ENCODE results near the gene OR1D5.
"Not testable (repeated sequence)": the region's sequence is repeated elsewhere in the genome, so short reads cannot be mapped to it uniquely, and the experiment has no call there.

The OR1D5 gene

GRCh38 chr17:3063507-3063906 is at the start of gene OR1D5:
Gene OR1D5 (minus strand): TSS chr17:3063607. CDS start chr17:3063607, 0 bp downstream.
- not testable (repeated sequence) for DNase-seq (ENCODE audit: low spot score)

- DNase-seq (ENCODE audit: low spot score) = no peak
Observed at GRCh38 chr17:3104322-3104721, 40.9 kb upstream of the OR1D5 start, which contains the start of gene OR1D2. Gene OR1D2 (minus strand): TSS chr17:3104422. CDS start chr17:3092996, 11,426 bp downstream.

GRCh38 chr17:3073850-3074249 is 10.4 kb upstream of the OR1D5 start:
- not testable (repeated sequence) for DNase-seq (ENCODE audit: low spot score)

- not testable (repeated sequence) for DNase-seq (ENCODE audit: low spot score)
Observed at GRCh38 chr17:3065192-3065591, 1.8 kb upstream of the OR1D5 start.

GRCh38 chr17:3062824-3063377 is 506 bp downstream of the OR1D5 start:
- DNase-seq (ENCODE audit: low spot score) = not testable (repeated sequence)

- not testable (repeated sequence) for DNase-seq (ENCODE audit: low spot score)
Observed at GRCh38 chr17:3054868-3055267, 8.5 kb downstream of the OR1D5 start.

GRCh38 chr17:3049705-3050295 is 13.6 kb downstream of the OR1D5 start:
- no peak for DNase-seq (ENCODE audit: low spot score)

GRCh38 chr17:3048727-3049471 is 14.5 kb downstream of the OR1D5 start:
- peak; percentile 90 for DNase-seq (ENCODE audit: low spot score)

GRCh38 chr17:3046753-3047152 is 16.7 kb downstream of the OR1D5 start:
- DNase-seq (ENCODE audit: low spot score) = no peak

- DNase-seq (ENCODE audit: low spot score) = no peak
Observed at GRCh38 chr17:3043737-3044365, 19.6 kb downstream of the OR1D5 start.

- no peak for DNase-seq (ENCODE audit: low spot score)
Observed at GRCh38 chr17:3040882-3041281, 22.5 kb downstream of the OR1D5 start.

- DNase-seq (ENCODE audit: low spot score) = no peak
Observed at GRCh38 chr17:3039736-3040135, 23.7 kb downstream of the OR1D5 start.

GRCh38 chr17:3038941-3039340 is 24.5 kb downstream of the OR1D5 start:
- no peak for DNase-seq (ENCODE audit: low spot score)

GRCh38 chr17:3037259-3037658 is 26.1 kb downstream of the OR1D5 start:
- no peak for DNase-seq (ENCODE audit: low spot score)

GRCh38 chr17:3036800-3037199 is 26.6 kb downstream of the OR1D5 start:
- no peak for DNase-seq (ENCODE audit: low spot score)

- no peak for DNase-seq (ENCODE audit: low spot score)
Observed at GRCh38 chr17:3035968-3036280, 27.5 kb downstream of the OR1D5 start.

GRCh38 chr17:3035256-3035967 is 28.0 kb downstream of the OR1D5 start:
- no peak for DNase-seq (ENCODE audit: low spot score)

- DNase-seq (ENCODE audit: low spot score) = no peak
Observed at GRCh38 chr17:3034578-3034920, 28.9 kb downstream of the OR1D5 start.

- DNase-seq (ENCODE audit: low spot score) = no peak
Observed at GRCh38 chr17:3033741-3034577, 29.4 kb downstream of the OR1D5 start.

GRCh38 chr17:3033248-3033640 is 30.2 kb downstream of the OR1D5 start:
- DNase-seq (ENCODE audit: low spot score) = no peak

Measured in AG08396 (cell line).